DMS153 treated with DMSO at 0.1 percent for 48 hours (cell line): ENCODE results near the gene SPINT3.

Experiments used
- DNase-seq: peaks from one replicate; lab custom pipeline; 2025; ENCODE audit not compliant: unreplicated experiment; lab: John Stamatoyannopoulos, UW

SPINT3 gene, protein sequence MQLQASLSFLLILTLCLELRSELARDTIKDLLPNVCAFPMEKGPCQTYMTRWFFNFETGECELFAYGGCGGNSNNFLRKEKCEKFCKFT

DNA sequence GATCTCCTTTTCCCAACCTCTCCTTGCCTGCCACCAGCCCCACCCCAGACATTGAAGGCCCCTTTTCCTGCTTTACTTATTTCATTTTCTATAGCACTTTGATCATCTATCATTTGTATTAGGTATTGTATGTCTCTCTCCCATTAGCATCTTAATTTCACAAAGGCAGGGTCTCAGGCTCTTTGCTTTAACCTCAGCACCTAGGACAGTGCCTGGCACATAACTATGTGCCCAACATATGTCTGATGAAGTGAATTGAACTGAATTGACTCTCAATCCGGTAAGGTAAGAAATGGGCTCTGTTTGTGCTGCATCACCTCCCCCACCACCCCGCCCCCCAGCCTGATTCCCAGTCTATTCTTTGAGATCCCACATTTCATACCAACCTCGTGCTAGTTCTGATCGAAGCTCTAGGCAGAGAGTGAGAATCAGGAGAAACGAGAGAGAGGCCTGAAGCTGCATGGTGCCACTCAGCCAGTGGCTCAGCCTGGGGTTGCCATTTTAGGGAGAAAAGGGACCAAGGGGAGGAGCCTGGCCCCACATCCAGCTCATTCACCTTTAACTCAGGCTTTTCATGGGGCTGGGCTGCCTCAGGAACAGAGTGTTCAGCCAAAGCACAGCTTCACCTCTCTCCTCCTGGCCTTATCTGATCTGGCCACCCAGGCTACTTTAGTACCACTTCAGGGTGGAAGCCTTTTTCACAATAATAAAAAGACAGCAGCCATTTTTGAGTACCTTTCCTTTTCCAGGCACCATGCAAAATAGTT, at the start of gene SPINT3:
Gene SPINT3, minus strand, starts transcription at position 476 of the 767 bp plus-strand sequence. Its CDS starts 14 bp downstream, at position 462.
- DNase-seq: no peak

DNA sequence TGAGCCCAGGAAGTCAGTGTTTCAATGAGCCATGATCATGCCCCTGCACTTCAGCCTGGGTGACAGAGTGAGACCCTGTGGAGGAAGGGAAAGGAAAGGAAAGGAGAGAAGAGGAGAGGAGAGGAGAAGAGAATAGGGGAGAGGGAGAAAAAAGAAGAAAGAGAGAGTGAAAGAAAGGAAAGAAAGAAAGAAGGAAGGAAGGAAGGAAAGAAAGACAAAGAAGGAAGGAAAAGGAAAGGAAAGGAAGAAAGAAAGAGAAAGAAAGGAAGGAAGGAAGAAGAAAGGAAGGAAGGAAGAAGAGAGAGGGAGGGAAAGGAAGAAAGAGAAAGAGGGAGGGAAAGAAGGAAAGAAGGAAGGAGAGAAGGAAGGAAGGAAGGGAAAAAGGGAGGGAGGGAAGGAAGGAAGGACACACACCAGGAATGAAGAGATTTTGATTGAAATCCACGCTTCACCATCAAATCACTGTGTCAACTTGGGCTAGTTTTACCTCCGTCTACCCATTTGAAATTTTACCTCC, 49.4 kb upstream of the SPINT3 start:
- DNase-seq: no peak

DNA sequence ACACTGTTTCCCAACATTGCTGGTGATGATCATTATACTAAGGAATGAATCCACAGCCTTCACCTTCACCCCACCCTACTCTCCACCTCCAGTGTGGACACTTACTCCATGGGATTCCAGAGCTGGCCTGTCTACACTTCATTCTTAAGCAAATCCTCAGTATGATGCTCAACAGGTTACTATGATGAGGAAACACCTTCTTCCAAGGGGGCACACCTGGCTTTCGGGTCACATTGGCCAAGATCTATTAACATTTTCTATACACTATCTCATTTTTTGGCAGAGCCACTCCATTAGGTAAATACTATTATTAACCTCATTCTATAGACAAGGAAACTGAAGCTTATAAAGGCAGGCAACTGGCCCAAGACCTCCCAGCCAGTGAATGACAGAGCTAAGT, 39.8 kb upstream of the SPINT3 start:
- DNase-seq: no peak

DNA sequence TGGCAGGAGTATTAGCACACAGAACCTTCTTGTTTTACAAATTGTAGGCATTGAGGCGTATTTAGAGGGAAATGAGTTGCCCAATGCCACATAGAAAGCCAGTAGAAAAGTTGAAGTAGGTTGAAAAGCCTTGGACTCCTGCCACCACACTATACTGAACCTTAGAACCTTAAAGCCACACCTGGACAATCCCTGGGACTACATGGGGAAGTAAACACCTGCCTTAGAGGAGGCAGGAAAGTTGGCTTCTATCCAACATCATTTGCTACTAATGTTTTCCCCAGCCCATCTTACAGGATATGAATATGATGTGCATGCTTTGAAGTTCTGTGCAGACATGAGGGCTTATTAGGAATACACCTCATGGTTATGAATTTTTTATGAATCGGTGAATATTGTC, 37.0 kb upstream of the SPINT3 start:
- no peak for DNase-seq

DNA sequence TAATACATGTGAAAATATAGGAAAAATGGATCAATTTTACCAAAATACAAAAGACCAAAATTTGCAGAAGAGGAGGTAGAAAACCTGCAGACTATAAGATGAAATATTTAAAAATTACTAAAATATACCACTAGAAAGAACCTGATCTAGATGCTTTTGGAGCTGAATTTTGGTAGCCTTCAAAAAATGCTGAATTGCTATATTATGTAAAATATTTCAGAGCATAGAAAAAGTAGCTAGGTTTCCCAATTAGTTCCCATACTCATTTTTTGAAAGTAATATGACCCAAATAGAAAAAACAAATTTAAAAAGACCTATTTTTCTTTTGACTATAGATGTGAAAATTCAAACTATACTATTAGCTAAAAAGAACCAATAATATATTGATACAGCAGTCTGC, 35.3 kb upstream of the SPINT3 start:
- DNase-seq: no peak

DNA sequence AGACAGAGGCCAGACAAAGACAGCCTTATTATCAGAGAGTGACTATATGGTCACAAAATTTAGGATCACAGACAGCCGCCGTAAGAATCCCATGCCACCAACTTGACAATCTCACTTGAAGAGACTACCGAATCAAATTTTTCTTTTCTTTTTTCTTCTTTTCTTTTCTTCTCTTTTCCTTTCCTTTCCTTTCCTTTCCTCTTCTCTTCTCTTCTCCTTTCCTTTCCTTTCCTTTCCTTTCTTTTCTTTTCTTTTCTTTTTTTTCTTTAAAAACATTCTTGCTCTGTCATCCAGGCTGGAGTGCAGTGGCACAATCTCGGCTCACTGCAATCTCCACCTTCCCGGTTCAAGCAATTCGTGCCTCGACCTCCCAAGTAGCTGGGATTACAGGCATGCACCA, 33.0 kb upstream of the SPINT3 start:
- DNase-seq: no peak

DNA sequence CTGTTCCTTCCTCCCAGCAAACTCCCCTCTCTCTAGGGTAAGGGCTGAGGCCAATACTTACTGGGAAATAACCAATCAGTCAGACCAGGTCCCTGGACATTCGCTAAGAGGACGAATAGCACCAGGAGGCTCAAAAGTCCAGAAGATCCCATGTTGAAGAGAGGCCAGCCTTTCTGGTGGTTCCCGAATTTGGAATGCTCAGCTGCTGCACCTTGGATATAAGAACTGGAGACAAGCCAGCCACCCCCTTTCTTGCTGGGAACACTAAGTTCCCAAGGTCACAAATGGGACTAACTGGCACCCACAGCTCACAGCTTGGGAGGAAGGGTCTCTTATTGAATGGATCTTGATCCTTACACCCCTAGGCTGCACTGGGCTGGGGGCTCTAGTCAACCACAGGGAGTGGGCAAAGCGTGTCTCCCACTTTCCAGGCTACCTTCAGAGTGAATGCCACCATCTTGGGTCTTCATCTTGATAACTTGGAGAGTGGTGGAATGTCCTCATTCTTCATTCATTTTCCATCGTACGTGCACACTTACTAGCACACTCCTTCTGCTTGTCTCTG, 31.9 kb upstream of the SPINT3 start, which contains the start of gene EPPIN:
Gene EPPIN, minus strand, starts transcription at position 196 of the 565 bp plus-strand sequence. Its CDS starts 44 bp downstream, at position 152.
- no peak for DNase-seq

DNA sequence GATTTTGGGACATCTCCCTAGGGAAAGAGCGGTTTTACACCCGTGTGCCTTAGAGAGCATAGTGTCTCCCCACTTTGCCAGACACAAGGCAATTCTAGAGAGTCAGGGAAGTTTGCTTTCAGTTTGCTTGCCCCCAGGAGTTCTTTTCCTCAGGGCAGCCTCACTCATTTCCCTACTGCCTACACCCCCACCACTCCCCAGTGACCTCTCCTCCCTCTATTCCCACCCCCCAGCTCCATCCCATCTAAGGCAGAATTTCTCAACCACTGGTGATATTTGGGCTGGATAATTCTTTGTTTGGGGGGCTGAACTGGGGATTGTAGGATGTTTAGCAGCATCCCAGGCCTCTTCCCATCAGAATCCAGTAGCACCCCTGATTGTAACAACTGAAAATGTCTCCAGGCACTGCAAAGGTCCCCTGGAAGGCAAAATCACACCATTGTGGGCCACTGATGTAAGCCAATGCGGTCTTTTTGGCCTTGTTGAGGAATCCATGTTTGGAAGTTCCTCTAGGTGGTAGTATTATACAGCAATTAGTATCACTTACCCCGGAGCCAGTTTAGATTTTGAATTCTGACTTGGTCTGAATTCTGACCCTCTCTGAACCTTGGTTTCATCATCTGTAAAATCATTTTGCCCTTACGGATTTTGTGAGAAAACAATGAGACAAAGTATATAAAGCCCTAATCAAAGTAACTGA, 30.5 kb upstream of the SPINT3 start:
- no peak for DNase-seq

DNA sequence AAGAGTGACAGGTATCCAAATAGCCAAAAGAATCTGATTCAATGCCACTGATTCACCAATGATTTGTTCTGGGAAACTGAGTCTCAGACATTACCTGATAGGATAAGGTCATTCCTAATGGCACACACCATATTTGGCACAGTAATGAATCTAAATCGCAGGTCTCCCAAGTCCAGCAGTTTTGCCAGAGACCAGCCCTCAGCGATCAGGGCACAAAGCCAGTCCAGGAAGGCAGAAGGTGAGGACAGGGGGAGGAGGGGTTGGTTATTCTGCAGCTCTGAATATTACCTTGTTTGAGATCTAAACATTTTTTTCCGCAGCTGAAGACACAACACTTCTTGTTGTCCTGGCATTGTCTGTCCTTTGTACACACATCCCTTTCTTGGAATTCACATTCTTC, 29.9 kb upstream of the SPINT3 start:
- no peak for DNase-seq

DNA sequence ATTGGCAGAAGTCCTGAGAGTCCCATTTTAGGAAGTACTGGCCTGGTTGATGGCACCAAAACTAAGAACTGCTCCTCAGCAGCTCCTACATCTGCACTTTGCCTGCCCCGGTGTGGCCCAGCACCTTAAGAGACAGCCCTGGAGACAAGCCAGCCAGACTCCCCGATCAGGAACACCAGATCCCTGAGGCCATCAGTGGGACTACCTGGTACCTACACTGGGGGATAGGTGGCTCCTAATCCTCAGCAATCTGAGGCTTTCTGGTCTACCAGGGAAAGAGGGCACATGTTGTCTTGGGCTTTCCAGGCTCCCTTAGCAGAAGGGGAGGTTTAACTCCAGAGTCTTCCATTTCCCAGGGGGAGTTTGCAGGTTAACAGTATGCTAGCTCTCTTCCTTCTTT, 24.0 kb upstream of the SPINT3 start, which contains the start of gene WFDC6:
Gene WFDC6, minus strand, starts transcription at position 101 of the 400 bp plus-strand sequence. Its CDS starts 75 bp downstream, at position 26.
- no peak for DNase-seq

DNA sequence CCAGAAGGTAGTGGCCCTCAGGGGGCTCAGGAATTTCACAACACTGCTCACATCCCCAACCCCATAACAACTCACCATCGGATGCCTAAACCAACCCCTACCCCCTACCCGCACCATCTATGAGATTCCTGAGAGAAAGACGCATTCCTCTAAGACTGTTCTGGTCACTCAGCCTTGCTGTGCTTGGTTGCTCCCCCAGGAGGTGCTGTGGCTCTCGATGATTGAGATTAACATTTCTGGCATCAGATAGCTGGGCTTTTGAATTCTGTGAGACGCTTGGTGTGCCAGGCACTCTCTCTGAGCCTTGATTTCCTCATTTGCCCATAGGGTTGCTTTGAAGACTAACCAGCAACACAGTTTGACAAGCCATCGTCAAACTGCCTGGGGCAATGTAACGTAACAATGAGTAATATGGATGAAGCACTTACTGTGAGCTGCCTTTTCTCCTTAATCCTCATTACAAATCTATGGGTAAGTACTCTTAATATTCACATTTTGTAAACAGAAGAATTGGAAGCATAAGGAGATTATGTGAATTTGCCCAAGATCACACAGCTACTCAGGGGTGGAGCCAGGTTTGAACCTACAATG, 22.9 kb upstream of the SPINT3 start:
- no peak for DNase-seq

DNA sequence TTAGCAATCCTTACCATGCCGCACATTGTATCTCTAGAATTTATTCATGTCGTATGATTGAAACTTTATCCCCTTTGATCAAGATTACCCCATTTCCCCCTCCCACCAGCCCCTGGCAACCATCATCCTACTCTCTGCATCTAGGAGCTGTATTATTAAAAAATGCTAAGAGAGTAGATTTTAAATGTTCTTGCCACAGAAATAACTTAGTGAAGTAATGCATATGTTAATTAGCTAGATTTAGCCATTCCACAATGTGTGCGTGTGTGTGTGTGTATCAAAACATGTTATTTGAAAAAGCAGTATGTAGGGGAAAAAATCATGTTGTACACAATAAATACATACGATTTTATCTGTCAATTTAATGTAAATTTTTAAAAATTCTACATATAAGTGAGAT, 11.9 kb upstream of the SPINT3 start:
- no peak for DNase-seq

DNA sequence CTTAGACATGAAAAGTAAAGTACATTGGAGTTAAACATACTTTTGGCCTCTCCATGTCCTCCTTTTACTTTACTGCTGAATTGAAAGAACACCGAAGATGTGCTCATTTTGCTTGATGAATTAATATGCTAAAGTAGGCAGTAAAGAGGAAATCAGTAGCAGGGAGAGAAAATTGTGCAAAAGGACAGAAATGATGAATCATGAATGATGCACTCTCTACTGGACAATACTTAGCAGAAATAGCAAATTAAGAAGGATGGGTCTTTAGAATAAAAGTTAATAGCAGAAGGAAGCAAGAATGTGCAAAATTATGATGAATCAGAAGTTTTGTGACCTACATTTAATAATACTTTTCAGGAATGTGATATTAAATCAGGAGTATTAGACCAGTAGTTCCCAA, 8.4 kb upstream of the SPINT3 start:
- no peak for DNase-seq

DNA sequence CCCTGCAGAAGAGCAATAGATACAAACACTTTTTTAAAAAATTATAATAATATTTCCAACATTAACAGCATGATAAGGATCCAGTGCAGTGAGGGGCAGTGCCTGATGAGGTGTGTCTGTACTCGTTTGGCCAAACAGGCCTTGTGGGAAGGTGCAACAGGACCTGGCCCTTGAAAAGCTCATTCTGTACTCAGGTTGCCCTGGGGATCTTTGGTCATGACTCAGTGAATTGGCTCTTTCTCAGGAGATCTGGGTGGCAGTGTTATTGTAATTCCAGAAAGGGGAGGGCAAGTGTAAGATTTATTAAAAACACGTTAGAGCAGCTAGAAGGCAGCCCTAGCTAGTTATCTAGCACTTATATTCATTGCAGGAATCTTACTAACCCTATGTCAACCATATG, 2.9 kb upstream of the SPINT3 start:
- no peak for DNase-seq

DNA sequence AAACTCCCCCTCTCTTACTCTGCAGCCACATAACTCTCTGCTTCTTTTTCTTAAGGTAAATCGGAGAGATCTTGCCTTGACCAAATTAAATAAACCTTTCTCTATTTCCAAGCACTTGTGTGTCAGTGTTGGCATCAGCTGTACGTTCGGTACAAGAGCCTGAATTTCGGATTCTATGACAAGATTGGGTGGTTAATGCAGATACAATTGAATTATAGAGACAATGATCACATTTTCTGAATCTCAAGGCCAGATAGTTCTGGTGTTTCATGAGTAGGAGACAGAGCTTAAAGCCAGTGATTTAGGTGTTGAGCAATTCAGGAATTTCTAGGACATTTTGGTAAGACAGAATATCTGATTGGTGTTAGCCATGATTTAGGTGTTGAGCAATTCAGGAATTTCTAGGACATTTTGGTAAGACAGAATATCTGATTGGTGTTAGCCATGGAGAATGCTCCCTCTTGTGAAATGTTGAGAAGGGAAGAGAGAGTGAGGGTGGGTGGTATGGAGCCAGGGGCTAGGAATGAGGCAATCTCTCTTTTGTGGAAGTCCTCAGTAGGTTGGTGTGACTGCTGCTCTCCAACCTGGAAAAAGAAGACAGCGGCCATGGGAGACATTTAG, 5.1 kb downstream of the SPINT3 start:
- no peak for DNase-seq

DNA sequence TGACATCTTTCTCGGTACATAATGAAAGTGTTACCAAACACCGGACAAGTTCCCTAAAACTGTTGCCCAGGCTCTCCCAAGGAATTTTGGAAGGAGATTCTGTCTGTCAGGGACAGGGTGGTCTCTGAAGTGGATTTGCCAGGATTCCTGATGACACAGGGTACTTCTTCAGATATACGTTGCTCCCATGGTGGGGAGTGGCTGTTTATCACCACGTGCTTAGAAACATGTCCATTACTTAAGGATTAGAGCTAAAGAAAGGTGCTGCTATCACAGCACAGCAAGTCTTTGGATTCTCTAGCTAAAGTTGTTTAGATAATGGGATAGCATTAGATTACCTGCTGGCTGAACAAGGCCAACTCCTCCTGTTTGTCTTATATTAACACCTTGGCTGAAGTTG, 6.3 kb downstream of the SPINT3 start:
- no peak for DNase-seq

DNA sequence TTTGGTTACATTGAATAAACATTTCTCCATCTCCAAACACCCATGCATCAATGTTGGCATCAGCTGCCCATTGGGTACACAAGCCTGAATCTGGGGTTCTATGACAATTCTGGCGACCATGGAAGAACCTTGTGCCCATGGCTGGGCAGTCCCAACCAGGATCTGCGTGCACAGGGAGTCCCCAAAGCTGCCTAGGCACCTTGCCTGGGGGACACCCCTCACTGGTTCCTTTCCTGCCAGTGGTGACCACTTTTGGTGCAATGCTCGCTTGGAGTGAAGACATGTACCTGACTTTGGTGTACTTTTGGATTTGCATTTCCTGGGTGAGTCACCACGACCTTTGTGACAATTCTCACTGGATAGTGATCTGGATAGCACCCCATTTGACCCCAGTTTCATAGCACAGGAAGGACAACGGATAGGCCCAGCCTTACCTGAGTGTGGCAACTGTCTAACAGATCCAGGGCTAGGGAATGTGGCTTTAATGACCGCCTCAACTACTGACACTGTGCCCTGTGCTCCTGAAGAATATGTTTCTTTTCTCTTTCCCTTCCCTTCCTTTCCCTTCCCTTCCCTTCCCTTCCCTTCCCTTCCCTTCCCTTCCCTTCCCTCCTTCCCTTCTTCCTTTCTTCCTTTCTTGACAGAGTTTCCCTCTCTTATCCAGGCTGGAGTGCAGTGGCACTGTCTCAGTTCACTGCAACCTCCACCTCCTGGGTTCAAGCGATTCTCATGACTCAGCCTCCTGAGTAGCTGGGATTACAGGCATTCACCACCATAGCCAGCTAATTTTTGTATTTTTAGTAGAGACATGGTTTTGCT, 7.1 kb downstream of the SPINT3 start:
- no peak for DNase-seq

DNA sequence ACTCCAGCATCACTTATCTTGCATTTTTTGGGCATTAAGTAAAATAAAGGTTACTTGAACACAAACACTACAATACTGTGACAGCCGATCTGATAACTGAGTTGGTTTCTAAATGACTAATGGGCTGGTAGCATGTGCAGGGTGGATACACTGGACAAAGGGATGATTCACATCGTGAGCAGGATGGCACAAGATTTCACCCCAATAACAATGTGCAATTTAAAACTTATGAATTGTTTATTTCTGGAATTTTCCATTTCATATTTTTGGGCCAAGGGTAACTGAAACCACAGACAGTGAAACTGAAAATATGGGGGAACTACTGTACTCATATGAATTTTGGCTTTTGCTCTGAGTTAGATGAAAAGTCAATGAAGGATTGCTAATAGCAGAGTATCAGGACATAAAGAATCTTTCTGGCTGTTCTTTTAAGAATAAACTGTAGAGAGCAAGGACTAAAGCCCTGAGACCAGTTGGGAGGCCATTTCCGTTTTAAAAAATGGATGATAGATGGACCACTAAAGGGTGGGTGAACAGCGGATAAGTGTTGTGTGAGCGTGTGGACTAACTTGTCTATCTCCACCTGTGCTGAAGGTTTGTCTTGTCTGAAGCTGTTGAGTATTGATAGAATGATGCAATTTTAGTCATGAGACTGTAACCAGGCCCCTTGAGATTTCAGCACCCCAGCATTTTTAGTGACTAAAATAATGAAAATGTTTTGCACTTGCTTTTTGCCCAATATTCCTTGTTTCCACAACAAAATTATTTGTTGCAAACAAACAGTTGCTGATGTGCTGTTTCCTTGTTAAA, 8.2 kb downstream of the SPINT3 start:
- no peak for DNase-seq

DNA sequence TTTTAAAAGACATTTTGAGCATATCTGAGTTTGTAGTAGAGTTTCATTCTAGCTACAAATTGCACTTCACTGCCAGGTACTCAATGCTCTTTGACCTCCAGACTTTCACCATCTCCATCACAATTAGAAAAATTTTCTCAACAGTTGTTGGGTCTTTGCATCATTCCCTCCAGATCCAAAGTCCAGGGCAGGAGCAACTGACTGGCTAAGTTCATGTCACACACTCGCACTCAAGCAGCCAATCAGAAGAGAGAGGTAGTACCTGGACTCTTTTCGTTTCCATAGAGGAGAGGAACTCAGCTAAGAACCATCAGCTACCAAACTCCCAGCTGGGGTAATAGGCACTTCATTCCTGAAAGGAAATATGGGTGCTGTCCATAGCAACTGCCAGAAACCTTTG, 9.0 kb downstream of the SPINT3 start:
- no peak for DNase-seq
